Fibroblast of mammary gland (primary cell): ENCODE measurements around the gene SPI1.
A peak's percentile ranks its signal among the peaks of the same experiment; 100 is the strongest.

Experiments used
- DNase-seq: peaks from one replicate; pipeline ENCODE4 v3.0.0-alpha.2; 2010; ENCODE audit warnings: low read depth
- H3K4me3 ChIP-seq: 2 replicates; pipeline ENCODE4 v1.5.1; 2011; ENCODE audit warnings: low read depth, mild to moderate bottlenecking, low read length, moderate library complexity; ENCODE audit not compliant: control insufficient read depth
- TF ChIP-seq, protein P1 (sequence below): conservative IDR thresholded peaks from 2 replicates; pipeline ENCODE4 v1.5.1; 2011; ENCODE audit warnings: low read depth, low read length, inconsistent platforms; ENCODE audit not compliant: control insufficient read depth, insufficient read depth

The SPI1 gene

DNA sequence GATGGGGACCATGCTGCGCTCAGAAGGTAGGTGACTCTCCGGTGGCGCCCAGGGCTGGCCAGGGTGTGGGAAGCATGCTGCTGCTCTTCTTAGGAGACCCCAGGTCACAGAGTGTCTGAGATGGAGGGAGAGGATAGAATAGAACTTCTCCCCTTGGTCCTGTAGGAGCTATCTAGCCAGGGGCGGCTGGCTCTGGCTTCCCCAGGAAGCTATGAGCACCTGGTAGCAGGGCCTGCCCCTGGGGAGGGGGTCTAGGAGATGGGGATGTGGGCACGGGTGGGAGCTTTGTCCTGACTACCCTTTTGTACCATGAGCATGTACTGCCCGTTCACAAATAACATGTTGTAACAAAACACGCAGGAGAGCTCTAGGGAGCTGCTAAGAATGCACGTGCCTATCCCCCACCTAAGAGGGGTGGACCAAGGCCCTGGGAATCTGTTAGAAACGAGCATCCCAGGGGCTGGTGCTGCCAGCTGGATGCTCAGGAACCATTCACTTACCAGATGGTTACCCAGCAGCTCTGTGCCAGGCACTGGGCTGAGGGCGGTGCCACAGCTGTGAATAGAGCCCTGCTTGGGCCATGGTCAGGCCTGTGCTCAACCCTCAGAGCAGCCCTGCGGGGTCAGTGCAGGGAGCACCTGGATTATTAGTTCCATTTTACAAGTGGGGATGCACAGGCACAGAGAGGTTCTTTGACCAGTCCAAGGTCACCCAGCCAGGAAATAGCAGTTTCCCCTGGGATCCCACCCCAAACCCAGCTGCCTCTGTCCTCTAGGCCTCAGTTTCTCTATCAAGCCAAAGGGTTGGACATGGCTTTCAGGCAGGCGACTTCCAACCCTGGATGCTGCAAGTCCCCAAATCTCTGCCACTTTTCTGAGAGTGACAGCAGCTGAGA, 32.3 kb upstream of the SPI1 start:
- DNase-seq, result no peak
- TF ChIP-seq, protein P1, sequence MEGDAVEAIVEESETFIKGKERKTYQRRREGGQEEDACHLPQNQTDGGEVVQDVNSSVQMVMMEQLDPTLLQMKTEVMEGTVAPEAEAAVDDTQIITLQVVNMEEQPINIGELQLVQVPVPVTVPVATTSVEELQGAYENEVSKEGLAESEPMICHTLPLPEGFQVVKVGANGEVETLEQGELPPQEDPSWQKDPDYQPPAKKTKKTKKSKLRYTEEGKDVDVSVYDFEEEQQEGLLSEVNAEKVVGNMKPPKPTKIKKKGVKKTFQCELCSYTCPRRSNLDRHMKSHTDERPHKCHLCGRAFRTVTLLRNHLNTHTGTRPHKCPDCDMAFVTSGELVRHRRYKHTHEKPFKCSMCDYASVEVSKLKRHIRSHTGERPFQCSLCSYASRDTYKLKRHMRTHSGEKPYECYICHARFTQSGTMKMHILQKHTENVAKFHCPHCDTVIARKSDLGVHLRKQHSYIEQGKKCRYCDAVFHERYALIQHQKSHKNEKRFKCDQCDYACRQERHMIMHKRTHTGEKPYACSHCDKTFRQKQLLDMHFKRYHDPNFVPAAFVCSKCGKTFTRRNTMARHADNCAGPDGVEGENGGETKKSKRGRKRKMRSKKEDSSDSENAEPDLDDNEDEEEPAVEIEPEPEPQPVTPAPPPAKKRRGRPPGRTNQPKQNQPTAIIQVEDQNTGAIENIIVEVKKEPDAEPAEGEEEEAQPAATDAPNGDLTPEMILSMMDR, result no peak
- peak overlapping the region; percentile 97 for H3K4me3 ChIP-seq

DNA sequence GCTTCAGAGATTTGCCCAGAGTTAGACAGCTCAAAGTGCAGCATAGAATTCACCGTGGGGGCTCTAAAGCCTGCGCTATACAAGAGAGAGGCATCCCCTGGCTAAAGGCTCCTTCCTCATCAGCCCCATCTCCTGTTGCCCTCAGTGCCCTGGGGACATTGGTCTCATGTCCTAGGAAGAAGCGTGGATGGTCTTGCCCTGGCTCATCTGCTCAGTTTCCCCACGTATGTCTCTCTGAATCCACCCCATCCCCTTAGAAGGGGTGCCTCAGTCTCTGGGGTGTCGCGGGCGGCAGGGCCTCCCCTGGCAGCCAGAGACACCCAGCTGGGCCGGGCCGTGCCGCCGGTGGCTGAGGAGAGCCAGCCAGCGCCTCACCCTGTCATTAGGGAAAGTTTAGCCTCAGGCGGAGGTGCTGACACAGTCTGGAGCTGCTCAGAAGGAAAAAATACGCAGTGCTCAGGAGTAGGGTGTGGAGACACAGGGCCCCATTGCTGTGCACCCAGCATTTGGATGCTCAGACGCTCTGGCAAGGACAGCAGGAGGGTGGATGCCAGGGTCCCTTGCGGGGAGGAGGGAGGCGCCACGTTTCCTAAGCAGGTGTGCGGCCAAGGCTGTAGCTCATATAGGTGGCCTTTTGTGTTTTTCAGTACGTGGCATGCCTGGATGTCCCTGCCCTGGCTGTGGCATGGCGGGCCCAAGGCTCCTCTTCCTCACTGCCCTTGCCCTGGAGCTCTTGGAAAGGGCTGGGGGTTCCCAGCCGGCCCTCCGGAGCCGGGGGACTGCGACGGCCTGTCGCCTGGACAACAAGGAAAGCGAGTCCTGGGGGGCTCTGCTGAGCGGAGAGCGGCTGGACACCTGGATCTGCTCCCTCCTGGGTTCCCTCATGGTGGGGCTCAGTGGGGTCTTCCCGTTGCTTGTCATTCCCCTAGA, 31.4 kb upstream of the SPI1 start:
- peak overlapping the region; percentile 97 for H3K4me3 ChIP-seq
- TF ChIP-seq, protein P1, result no peak
- DNase-seq, result no peak

DNA sequence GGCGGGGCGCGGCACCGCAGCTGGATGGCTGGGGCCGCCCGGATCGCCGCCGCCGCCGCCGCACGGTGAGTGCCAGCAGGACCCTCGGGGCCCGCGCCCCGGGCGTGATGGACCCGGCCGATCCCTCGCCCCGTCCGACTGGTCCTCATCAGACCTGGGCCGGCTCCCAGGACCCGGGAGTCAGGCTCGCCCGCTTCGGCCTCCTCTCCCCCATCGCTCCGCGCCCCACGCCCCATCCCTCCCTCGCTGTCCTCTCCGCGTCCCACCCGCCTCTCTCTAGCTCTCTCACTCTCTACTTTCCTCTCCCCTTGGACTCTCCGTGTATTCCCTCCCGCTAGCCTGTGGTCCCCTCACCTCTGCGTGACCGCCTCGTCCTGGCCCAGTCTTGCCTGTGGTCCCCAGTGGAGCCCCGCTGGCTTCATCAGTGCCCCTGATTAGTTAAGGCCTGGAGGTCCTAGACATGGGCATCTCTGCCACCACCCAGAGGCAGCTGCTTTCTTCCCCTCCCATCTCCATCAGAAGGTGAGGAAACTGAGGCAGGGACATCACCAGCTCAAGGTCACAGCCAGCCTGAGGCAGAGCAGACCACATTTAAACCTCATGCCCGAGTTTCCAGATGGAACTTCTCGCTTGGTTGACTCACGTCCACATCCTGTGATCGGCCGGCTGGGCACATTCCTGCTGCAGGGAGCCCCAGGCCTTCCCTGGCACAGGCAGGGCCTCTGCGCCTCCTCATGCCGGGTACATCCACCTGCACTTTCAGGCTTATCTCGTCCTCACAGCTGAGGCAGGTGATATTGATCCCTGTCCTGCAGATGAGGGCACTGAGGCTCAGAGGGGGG, 30.5 kb upstream of the SPI1 start:
- peak; percentile 86 for DNase-seq
- peak overlapping the region; percentile 97 for H3K4me3 ChIP-seq
- TF ChIP-seq, protein P1, result no peak

DNA sequence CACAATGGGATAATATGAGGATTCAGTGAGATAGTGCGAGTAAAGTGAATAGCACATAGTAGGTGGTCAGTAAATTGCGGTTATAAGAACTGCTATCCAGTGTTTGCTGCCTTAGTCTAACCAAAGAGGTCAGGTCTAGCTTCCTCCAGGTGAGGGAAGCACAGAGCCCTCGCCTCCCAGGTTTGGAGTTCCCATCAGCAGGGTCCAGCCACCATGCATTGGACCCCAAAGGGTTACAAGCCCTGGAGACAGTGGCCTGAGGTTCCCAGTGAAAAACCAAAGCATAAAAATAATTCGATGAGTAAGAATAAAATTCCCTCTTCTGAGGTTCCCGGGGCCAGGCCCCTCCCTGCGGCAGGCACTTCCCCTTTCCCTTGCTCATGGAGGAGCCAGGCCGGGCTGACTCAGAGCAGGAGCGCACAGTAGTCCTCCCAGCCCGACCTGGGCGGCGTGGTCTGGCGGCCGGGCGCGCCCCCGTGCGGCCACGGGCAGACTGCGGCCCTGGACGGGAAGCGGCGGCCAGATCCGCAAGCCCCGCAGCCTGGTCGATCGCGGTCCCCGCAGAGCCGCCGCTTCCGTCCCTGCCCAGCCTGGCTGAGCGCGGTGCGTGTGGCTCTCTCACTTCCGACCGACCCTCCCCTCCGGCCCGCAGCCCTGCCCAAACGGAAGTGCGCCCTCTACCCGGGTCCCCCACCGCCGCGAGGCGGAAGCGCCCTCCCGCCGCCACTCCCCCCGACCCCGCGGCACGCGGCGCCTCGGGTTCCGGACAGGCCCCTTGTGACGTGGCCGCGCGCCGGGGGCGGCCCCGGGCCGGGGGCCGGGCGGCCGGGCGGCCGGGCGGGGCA, 29.6 kb upstream of the SPI1 start, which contains the start of gene SLC39A13:
SLC39A13 (plus strand) TSS at position 845 of the 845 bp plus-strand sequence. CDS start 1,505 bp downstream, outside the sequence.
- H3K4me3 ChIP-seq, result peak within 1 kb of the TSS; percentile 97
- TF ChIP-seq, protein P1, result no peak
- DNase-seq, result peak; percentile 95

DNA sequence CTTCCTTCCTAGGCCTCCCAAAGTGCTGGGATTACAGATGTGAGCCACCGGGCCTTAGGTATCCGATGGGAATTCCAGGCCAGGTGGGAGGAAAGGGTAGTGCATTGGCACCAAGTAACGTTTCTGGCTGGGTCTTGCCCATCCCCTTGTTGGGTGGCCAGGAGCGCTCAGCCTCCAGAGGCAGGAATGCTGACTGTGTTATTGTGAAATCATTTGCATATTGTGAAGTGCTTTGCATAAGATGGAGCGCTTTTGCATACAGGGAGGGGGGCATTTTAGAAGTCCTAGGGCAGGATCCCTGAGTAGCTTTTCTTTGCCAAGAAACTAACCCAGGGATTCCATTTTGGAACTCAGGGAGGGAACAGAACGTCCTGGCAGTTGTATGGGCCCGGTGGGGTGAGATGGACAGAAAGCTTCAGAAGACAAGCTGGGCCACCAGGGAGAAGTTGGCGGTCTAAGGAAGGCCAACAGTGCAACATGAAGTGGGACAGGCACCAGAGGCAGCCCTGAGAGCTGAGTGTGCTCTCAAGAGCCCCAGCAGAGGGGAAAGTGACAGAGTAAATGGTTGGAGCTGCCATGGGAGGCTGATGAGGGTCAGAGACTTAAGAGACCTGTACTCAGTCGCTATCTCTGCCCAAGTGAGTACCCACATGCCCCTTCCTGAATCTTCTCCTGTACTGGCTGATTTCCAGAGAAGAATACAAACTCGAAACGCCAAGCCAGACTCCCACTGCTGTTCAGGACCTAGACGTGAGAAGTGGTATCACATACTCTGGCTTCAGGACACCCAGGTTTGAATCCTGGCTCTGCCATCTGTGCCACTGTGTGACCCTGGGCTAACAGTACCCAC, 28.8 kb upstream of the SPI1 start:
- peak overlapping the region; percentile 55 for H3K4me3 ChIP-seq
- no peak for DNase-seq
- TF ChIP-seq, protein P1, result peak; percentile 2
